Measurements from ENCODE around the gene ALOX5.
A peak's percentile ranks its signal among the peaks of the same experiment; 100 is the strongest.

DNA sequence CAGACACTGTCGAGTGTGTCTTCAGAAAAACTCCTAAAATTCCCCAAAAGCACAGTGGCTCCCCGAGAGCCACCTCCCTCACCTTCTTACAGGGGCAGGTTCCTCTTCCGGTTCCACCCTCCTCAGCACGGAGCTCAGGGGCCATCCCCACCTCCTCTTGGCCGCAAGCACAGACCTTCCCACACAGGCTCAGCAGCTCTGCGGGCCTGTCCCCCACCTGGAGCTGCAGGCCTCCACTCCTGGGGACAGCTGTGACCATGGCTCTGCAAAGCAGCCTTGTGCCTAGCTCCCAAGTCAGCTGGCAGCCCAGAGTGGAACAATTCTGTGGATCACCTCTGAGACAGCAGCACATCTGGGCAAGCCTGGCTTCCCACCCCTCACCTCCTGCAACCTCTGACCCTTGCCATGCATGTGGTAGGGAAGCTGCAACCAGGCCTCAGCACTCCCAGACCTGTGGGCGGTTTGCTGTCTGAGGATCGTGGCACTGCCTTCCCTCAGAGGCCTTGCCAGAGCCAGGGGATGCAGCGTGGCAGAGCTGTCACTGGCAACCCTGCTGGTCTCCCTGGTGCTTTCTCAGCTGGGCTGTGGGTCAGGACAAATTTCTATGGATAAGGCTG is 79.7 kb downstream of the ALOX5 start:
- TF ChIP-seq, protein P1, sequence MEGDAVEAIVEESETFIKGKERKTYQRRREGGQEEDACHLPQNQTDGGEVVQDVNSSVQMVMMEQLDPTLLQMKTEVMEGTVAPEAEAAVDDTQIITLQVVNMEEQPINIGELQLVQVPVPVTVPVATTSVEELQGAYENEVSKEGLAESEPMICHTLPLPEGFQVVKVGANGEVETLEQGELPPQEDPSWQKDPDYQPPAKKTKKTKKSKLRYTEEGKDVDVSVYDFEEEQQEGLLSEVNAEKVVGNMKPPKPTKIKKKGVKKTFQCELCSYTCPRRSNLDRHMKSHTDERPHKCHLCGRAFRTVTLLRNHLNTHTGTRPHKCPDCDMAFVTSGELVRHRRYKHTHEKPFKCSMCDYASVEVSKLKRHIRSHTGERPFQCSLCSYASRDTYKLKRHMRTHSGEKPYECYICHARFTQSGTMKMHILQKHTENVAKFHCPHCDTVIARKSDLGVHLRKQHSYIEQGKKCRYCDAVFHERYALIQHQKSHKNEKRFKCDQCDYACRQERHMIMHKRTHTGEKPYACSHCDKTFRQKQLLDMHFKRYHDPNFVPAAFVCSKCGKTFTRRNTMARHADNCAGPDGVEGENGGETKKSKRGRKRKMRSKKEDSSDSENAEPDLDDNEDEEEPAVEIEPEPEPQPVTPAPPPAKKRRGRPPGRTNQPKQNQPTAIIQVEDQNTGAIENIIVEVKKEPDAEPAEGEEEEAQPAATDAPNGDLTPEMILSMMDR (IDR thresholded peaks at IDR 0.05; ENCODE audit: insufficient read depth, low read length): no peak
- TF ChIP-seq, protein P2, sequence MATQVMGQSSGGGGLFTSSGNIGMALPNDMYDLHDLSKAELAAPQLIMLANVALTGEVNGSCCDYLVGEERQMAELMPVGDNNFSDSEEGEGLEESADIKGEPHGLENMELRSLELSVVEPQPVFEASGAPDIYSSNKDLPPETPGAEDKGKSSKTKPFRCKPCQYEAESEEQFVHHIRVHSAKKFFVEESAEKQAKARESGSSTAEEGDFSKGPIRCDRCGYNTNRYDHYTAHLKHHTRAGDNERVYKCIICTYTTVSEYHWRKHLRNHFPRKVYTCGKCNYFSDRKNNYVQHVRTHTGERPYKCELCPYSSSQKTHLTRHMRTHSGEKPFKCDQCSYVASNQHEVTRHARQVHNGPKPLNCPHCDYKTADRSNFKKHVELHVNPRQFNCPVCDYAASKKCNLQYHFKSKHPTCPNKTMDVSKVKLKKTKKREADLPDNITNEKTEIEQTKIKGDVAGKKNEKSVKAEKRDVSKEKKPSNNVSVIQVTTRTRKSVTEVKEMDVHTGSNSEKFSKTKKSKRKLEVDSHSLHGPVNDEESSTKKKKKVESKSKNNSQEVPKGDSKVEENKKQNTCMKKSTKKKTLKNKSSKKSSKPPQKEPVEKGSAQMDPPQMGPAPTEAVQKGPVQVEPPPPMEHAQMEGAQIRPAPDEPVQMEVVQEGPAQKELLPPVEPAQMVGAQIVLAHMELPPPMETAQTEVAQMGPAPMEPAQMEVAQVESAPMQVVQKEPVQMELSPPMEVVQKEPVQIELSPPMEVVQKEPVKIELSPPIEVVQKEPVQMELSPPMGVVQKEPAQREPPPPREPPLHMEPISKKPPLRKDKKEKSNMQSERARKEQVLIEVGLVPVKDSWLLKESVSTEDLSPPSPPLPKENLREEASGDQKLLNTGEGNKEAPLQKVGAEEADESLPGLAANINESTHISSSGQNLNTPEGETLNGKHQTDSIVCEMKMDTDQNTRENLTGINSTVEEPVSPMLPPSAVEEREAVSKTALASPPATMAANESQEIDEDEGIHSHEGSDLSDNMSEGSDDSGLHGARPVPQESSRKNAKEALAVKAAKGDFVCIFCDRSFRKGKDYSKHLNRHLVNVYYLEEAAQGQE (IDR thresholded peaks at IDR 0.05; ENCODE audit: insufficient replicate concordance, low read depth): no peak
- TF ChIP-seq POLR2AphosphoS5 (IDR thresholded peaks at IDR 0.05; ENCODE audit: low read depth): peak; percentile 64
- TF ChIP-seq GABPA (IDR thresholded peaks at IDR 0.05; ENCODE audit: low read depth): peak; percentile 23; the same call in 1 of the 2 replicates
